H1 (cell line): ENCODE results near the gene RNF186. TPM values are rescaled to one million over a fixed set of nuclear protein-coding genes. Genes with fewer than 3 reads are reported as not detected.

ENCODE experiments used
- CTCF ChIA-PET: fragments of 300-600 bp; sonication (Branson Sonifier 250); formaldehyde crosslinking; loops from one replicate; lab custom pipeline; 2021; ENCODE audit not compliant: partially characterized antibody; lab: Charles Lee
- POLR2A ChIA-PET: fragments of 300-600 bp; sonication (Branson Sonifier 250); formaldehyde crosslinking; loops from one replicate; lab custom pipeline; 2021; ENCODE audit warnings: inconsistent platforms; ENCODE audit not compliant: partially characterized antibody; lab: Charles Lee
- DNase-seq, 2 experiments: peaks; one replicate each; pipeline versions ENCODE4 v3.0.0 to v3.0.0-alpha.2; 2010 to 2022; ENCODE audit warnings: low spot score in 2 of 2, low read depth in 1 of 2, mixed read lengths in 1 of 2
- FAIRE-seq: peaks from 2 replicates; lab custom pipeline; 2011; peaks lifted over from hg19 to GRCh38; lab: Jason Lieb, UNC
- H2AFZ ChIP-seq: 2 replicates; pipeline ENCODE4 v1.8.1; 2012; ENCODE audit warnings: low read length, inconsistent platforms
- H2AK5ac ChIP-seq: 2 replicates; pipeline ENCODE4 v1.6.1; 2013; ENCODE audit warnings: low read depth, low read length
- H2BK120ac ChIP-seq: replicated peaks from 2 replicates; pipeline ENCODE3; 2013; ENCODE audit warnings: low read depth, low read length, inconsistent platforms
- H2BK12ac ChIP-seq: 2 replicates; pipeline ENCODE4 v1.6.1; 2013; ENCODE audit warnings: low read depth, low read length
- H2BK15ac ChIP-seq: 2 replicates; pipeline ENCODE4 v1.6.1; 2013; ENCODE audit warnings: low read length
- H2BK20ac ChIP-seq: 2 replicates; pipeline ENCODE4 v1.6.1; 2013; ENCODE audit warnings: low read length
- H2BK5ac ChIP-seq: 2 replicates; pipeline ENCODE4 v1.6.1; 2013; ENCODE audit warnings: low read depth, low read length
- H3K14ac ChIP-seq: 2 replicates; pipeline ENCODE4 v1.6.1; 2013; ENCODE audit warnings: inconsistent platforms; ENCODE audit not compliant: insufficient read length
- H3K18ac ChIP-seq: 2 replicates; pipeline ENCODE4 v1.6.1; 2013; ENCODE audit warnings: low read length; ENCODE audit errors: extremely low read depth
- H3K23ac ChIP-seq: 2 replicates; pipeline ENCODE4 v1.6.1; 2013; ENCODE audit warnings: inconsistent platforms; ENCODE audit not compliant: insufficient read length
- H3K23me2 ChIP-seq: 2 replicates; pipeline ENCODE4 v1.6.1; 2013; ENCODE audit warnings: low read depth, low read length
- H3K27ac ChIP-seq: 2 replicates; pipeline ENCODE4 v1.6.1; 2011; ENCODE audit warnings: low read depth, low read length, inconsistent platforms
- H3K27me3 ChIP-seq, 4 experiments: replicated peaks in 1 of 4; 1 replicate in 1 of 4; 2 replicates in 3 of 4; pipeline versions ENCODE4 v1.6.1 to v1.8.1; 2011 to 2013; ENCODE audit warnings: low read length in 3 of 4, mild to moderate bottlenecking in 3 of 4, inconsistent platforms in 2 of 4, mixed read lengths in 2 of 4, moderate library complexity in 1 of 4; ENCODE audit not compliant: control insufficient read depth in 3 of 4, insufficient read depth in 3 of 4; ENCODE audit errors: extremely low read depth in 1 of 4
- H3K36me3 ChIP-seq, 4 experiments: 2 replicates each; pipeline versions ENCODE4 v1.6.1 to v1.8.1; 2011 to 2013; ENCODE audit warnings: mild to moderate bottlenecking in 4 of 4, low read length in 3 of 4, moderate library complexity in 2 of 4, control low read depth in 1 of 4, inconsistent platforms in 1 of 4; ENCODE audit not compliant: insufficient read depth in 4 of 4, control insufficient read depth in 2 of 4
- H3K4ac ChIP-seq: replicated peaks from 2 replicates; pipeline ENCODE3; 2013; ENCODE audit warnings: low read length, low read depth, mixed read lengths, inconsistent platforms; ENCODE audit not compliant: insufficient read length
- H3K4me1 ChIP-seq, 4 experiments: replicated peaks in 1 of 4; 1 replicate in 1 of 4; 2 replicates in 3 of 4; pipeline versions ENCODE4 v1.6.1 to v1.8.1; 2011 to 2013; ENCODE audit warnings: low read length in 3 of 4, inconsistent platforms in 2 of 4, mixed read lengths in 1 of 4; ENCODE audit not compliant: insufficient read depth in 4 of 4, control insufficient read depth in 3 of 4
- H3K4me2 ChIP-seq, 2 experiments: 2 replicates each; pipeline versions ENCODE4 v1.6.1 to v1.8.1; 2011 to 2013; ENCODE audit warnings: low read depth in 2 of 2, low read length in 2 of 2, control low read depth in 1 of 2, inconsistent platforms in 1 of 2, mild to moderate bottlenecking in 1 of 2; ENCODE audit not compliant: insufficient read depth in 1 of 2
- H3K4me3 ChIP-seq, 4 experiments: fragments of 200-600, 300-600 bp in 1 of 4; sonication (generic), shearing (Covaris generic), sonication (Bioruptor Twin) in 1 of 4; 2 replicates each; pipeline versions ENCODE4 v1.5.1 to v1.8.1; 2011 to 2016; ENCODE audit warnings: low read length in 4 of 4, low read depth in 3 of 4, control low read depth in 2 of 4, inconsistent platforms in 2 of 4, mild to moderate bottlenecking in 2 of 4, mixed read lengths in 1 of 4, moderate library complexity in 1 of 4; ENCODE audit not compliant: insufficient read depth in 2 of 4; ENCODE audit errors: extremely low read depth in 1 of 4
- H3K56ac ChIP-seq: replicated peaks from 2 replicates; pipeline ENCODE3; 2013; ENCODE audit warnings: low read depth, mild to moderate bottlenecking, mixed read lengths, low read length, inconsistent platforms; ENCODE audit not compliant: insufficient read length
- H3K79me1 ChIP-seq: 2 replicates; pipeline ENCODE4 v1.6.1; 2013; ENCODE audit warnings: low read depth, low read length, control low read depth
- H3K79me2 ChIP-seq, 2 experiments: 2 replicates each; pipeline versions ENCODE4 v1.6.1 to v1.8.1; 2012 to 2013; ENCODE audit warnings: low read length in 2 of 2, mild to moderate bottlenecking in 2 of 2, inconsistent platforms in 1 of 2; ENCODE audit not compliant: insufficient read depth in 2 of 2, control insufficient read depth in 1 of 2
- H3K9ac ChIP-seq, 4 experiments: replicated peaks in 1 of 4; 1 replicate in 1 of 4; 2 replicates in 3 of 4; pipeline versions ENCODE4 v1.6.1 to v1.8.1; 2011 to 2013; ENCODE audit warnings: low read depth in 3 of 4, low read length in 3 of 4, control low read depth in 2 of 4, mild to moderate bottlenecking in 2 of 4, moderate library complexity in 2 of 4, inconsistent platforms in 1 of 4; ENCODE audit errors: extremely low read depth in 1 of 4
- H3K9me3 ChIP-seq, 2 experiments: 2 replicates each; pipeline versions ENCODE4 v1.6.1 to v1.8.1; 2012 to 2013; ENCODE audit warnings: mild to moderate bottlenecking in 2 of 2, moderate library complexity in 2 of 2, control low read depth in 1 of 2, inconsistent platforms in 1 of 2, low read depth in 1 of 2, low read length in 1 of 2, mixed read lengths in 1 of 2; ENCODE audit not compliant: insufficient read depth in 2 of 2
- H4K20me1 ChIP-seq, 2 experiments: replicated peaks in 1 of 2; 2 replicates each; pipeline versions ENCODE3 to v1.8.1; 2011 to 2013; ENCODE audit warnings: inconsistent platforms in 2 of 2, low read length in 2 of 2, mild to moderate bottlenecking in 1 of 2; ENCODE audit not compliant: insufficient read depth in 2 of 2, control insufficient read depth in 1 of 2
- H4K5ac ChIP-seq: 2 replicates; pipeline ENCODE4 v1.6.1; 2013; ENCODE audit warnings: low read length, low read depth, mixed read lengths, inconsistent platforms; ENCODE audit not compliant: insufficient read length
- H4K8ac ChIP-seq: 2 replicates; pipeline ENCODE4 v1.8.0; 2013; ENCODE audit warnings: mild to moderate bottlenecking, moderate library complexity, low read length, inconsistent platforms; ENCODE audit not compliant: insufficient read depth; ENCODE audit errors: extremely low read depth
- H4K91ac ChIP-seq: replicated peaks from 2 replicates; pipeline ENCODE3; 2013; ENCODE audit warnings: low read length, mixed read lengths, inconsistent platforms; ENCODE audit not compliant: insufficient read length
- CEBPB ChIP-seq: IDR thresholded peaks from 2 replicates; pipeline ENCODE4 v1.6.1; 2012; ENCODE audit warnings: low read depth, low read length
- GABPA ChIP-seq: IDR thresholded peaks from 2 replicates; pipeline ENCODE4 v1.6.1; 2011; ENCODE audit warnings: mild to moderate bottlenecking, low read length, moderate library complexity, borderline replicate concordance; ENCODE audit not compliant: insufficient read depth
- GTF2F1 ChIP-seq: IDR thresholded peaks from 2 replicates; pipeline ENCODE4 v1.6.1; 2012; ENCODE audit warnings: low read depth, low read length, improper control_type of control experiment, borderline replicate concordance
- HDAC2 ChIP-seq, 2 experiments: fragments of 300-600 bp in 1 of 2; sonication (generic) in 1 of 2; IDR thresholded peaks; 2 replicates each; pipeline ENCODE4 v1.6.1; 2011 to 2012; ENCODE audit warnings: low read depth in 2 of 2, low read length in 2 of 2, mild to moderate bottlenecking in 2 of 2, moderate library complexity in 2 of 2, borderline replicate concordance in 1 of 2, inconsistent platforms in 1 of 2
- JUN ChIP-seq: IDR thresholded peaks from 2 replicates; pipeline ENCODE4 v1.6.1; 2011; ENCODE audit warnings: low read depth, mild to moderate bottlenecking, improper control_type of control experiment, low read length
- JUND ChIP-seq: IDR thresholded peaks from 2 replicates; pipeline ENCODE4 v1.6.1; 2011; ENCODE audit warnings: mild to moderate bottlenecking, improper control_type of control experiment, low read length
- KDM4A ChIP-seq: IDR thresholded peaks from one replicate; pipeline ENCODE4 v1.7.1; 2012; ENCODE audit warnings: low read depth, mild to moderate bottlenecking, moderate library complexity, low read length, inconsistent platforms; ENCODE audit not compliant: severe bottlenecking
- KDM5A ChIP-seq: fragments of 200-600 bp; IDR thresholded peaks from 2 replicates; pipeline ENCODE4 v1.7.1; 2012; ENCODE audit warnings: mild to moderate bottlenecking, low read length, inconsistent platforms, mixed read lengths
- NANOG ChIP-seq: IDR thresholded peaks from 2 replicates; pipeline ENCODE4 v1.6.1; 2011; ENCODE audit warnings: low read length, low read depth, mild to moderate bottlenecking, inconsistent platforms; ENCODE audit not compliant: insufficient read depth, poor library complexity, severe bottlenecking
- SP4 ChIP-seq: IDR thresholded peaks from 2 replicates; pipeline ENCODE4 v1.6.1; 2012; ENCODE audit warnings: low read length, inconsistent platforms
- TAF7 ChIP-seq: optimal IDR thresholded peaks from 2 replicates; pipeline ENCODE3; 2011; ENCODE audit warnings: low read depth, mild to moderate bottlenecking, inconsistent platforms, low read length, moderate library complexity, borderline replicate concordance
- ZNF274 ChIP-seq: IDR thresholded peaks from 2 replicates; pipeline ENCODE4 v1.7.0; 2012; ENCODE audit warnings: low read length, borderline replicate concordance; ENCODE audit errors: extremely low read depth
- WGBS, 2 experiments: shearing (Covaris generic) in 1 of 2; methylation state at CpG; one replicate each; pipeline versions ENCODE4 v1.1.6 to v1.1.7; 2013 to 2015; ENCODE audit warnings: low lambda C conversion rate in 2 of 2, mixed read lengths in 2 of 2, inconsistent platforms in 1 of 2, low coverage in 1 of 2, missing lambda C conversion rate in 1 of 2; ENCODE audit not compliant: insufficient replicate concordance in 2 of 2, insufficient coverage in 1 of 2, insufficient read length in 1 of 2; ENCODE audit errors: extremely low coverage in 1 of 2, missing lambda C conversion rate in 1 of 2; 5-methylcytosine and 5-hydroxymethylcytosine counted together
- polyA plus RNA-seq, 7 experiments: library from polyadenylated mRNA; depleted of rRNA in 3 of 7; stranded (reverse) in 5 of 7; unstranded in 2 of 7; fragments of >200 nt in 5 of 7; fragments of 200-250 nt in 2 of 7; gene quantifications; 1 replicate in 5 of 7; 2 replicates in 1 of 7; 4 replicates in 1 of 7; pipeline versions ENCODE4 v1.2.1 to v1.2.3, GENCODE V29; 2011 to 2013; ENCODE audit warnings: missing spikeins in 2 of 7, mixed read lengths in 2 of 7
- total RNA-seq: library from RNA; stranded (reverse); fragmentation: NEBNext Ultra II Directional; extraction: Animal tissue kit (Norgen Biotek cat#: 25700); gene quantifications from 2 replicates; pipeline ENCODE4 v1.2.1, GENCODE V29; 2021

The RNF186 gene
- total and polyA plus RNA-seq, 2 of the 8 experiments (the other 6 are each of a cell fraction or from before 2014, with no cell fraction given), result not detected

DNA sequence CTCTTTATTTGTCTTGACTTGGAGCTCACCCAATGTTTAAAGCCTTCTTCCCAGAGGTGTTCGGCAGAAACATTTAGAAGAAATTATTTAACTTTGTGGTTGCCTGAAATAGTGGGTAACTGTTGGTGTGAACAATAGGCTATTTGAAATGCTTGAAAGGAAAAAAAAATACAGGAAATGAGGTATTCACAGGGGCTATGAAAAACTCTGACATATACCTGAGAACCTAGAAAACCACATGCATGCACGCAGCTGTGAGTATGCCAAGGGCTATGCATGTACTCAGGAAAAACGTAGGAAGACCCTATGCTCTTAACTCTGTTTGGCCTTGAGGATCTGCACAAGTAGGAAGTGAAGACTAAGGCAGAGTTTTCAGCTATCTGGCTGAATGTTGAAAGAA is 16.4 kb upstream of the RNF186 start:
- Histone ChIP-seq H3K14ac (no peak overlapping the region), H3K23ac (no peak overlapping the region), H3K27me3 (no peaks in the 10 kb centered on the region), H2BK12ac (no peak overlapping the region), H3K18ac (no peak overlapping the region), H2BK20ac (no peak overlapping the region), H2BK15ac (no peak overlapping the region), H2AFZ (no peak overlapping the region), H3K4ac (no peak overlapping the region), H3K36me3 (no peaks in the 10 kb centered on the region), H3K56ac (no peak overlapping the region), H2AK5ac (no peak overlapping the region), H4K20me1 (no peaks in the 10 kb centered on the region), H2BK120ac (no peak overlapping the region), H3K27ac (no peak overlapping the region), H4K8ac (no peak overlapping the region), H3K79me1 (no peaks in the 10 kb centered on the region), H3K4me3 (no peak overlapping the region), H2BK5ac (no peak overlapping the region), H4K5ac (no peak overlapping the region), H3K4me2 (no peak overlapping the region), H3K79me2 (no peaks in the 10 kb centered on the region), H3K9ac (no peak overlapping the region), H3K23me2 (no peaks in the 10 kb centered on the region), H4K91ac (no peak overlapping the region), H3K4me1 (no peaks in the 10 kb centered on the region), H3K9me3 (no peaks in the 10 kb centered on the region)
- TF ChIP-seq TAF7 (no peak), CEBPB (no peak), HDAC2 (IDR thresholded peaks at IDR 0.05; ENCODE audit: borderline replicate concordance in 1 of 2, low read depth in 2 of 2, low read length in 2 of 2) (no peak), KDM4A (no peak), NANOG (no peak), ZNF274 (no peak), GTF2F1 (no peak), SP4 (no peak), JUND (no peak), JUN (no peak), GABPA (no peak), KDM5A (no peak)
- 87% methylated on average over 3 of the region's 3 CpGs; no CpG with 5 or more reads in 1 of the 2 experiments for whole genome bisulfite sequencing, 2 experiments
- CTCF ChIA-PET, result interaction anchor here (1.3 kb wide), 1 partner anchor 15 kb away, joined by 3 read pairs; no protein-coding TSS in a partner anchor
- FAIRE-seq (no peak), DNase-seq (no peak)
- POLR2A ChIA-PET, result no interaction called here
